Sigmoid colon (tissue), 7 donors: ENCODE results near the gene PPP1R37. TPM values are rescaled to one million over a fixed set of nuclear protein-coding genes. Genes with fewer than 3 reads are reported as not detected.

Experiments
- DNase-seq: peaks from one replicate; pipeline ENCODE4 v3.0.0-alpha.2; 2019
- H3K27ac ChIP-seq, 4 donors: fragments of 200-600 bp; sonication (generic); one replicate each; pipeline ENCODE4 v1.5.1; 2016 to 2019; ENCODE audit warnings: mild to moderate bottlenecking in 1 of 4
- H3K27me3 ChIP-seq, 3 donors: fragments of 200-600 bp; sonication (generic); one replicate each; pipeline ENCODE4 v1.5.1; 2019; ENCODE audit warnings: mild to moderate bottlenecking in 1 of 3
- H3K36me3 ChIP-seq, 4 donors: fragments of 200-600 bp; sonication (generic); one replicate each; pipeline ENCODE4 v1.5.1; 2016 to 2019
- H3K4me1 ChIP-seq, 4 donors: fragments of 200-600 bp; sonication (generic); one replicate each; pipeline ENCODE4 v1.5.1; 2017 to 2019
- H3K4me3 ChIP-seq, 4 donors: fragments of 200-600 bp; sonication (generic); one replicate each; pipeline ENCODE4 v1.5.1; 2017 to 2019; ENCODE audit warnings: mild to moderate bottlenecking in 2 of 4, moderate library complexity in 1 of 4
- H3K9me3 ChIP-seq, 4 donors: fragments of 200-600 bp in 3 of 4; sonication (generic) in 3 of 4; one replicate each; pipeline versions ENCODE4 v1.5.1 to v1.6.1; 2013 to 2019
- CTCF ChIP-seq, 4 experiments: fragments of 450-650 bp in 3 of 4; fragments of 200-600 bp in 1 of 4; IDR thresholded peaks; one replicate each; pipeline ENCODE4 v1.5.1; 2016 to 2019; ENCODE audit warnings: antibody characterized with exemption in 4 of 4, mild to moderate bottlenecking in 3 of 4, moderate library complexity in 2 of 4
- EP300 ChIP-seq, 4 donors: sonication (generic); formaldehyde crosslinking; IDR thresholded peaks; one replicate each; pipeline ENCODE4 v1.6.1; 2017; ENCODE audit warnings: antibody characterized with exemption in 4 of 4
- POLR2A ChIP-seq, 2 donors: fragments of 450-650 bp; IDR thresholded peaks; one replicate each; pipeline ENCODE4 v1.6.1; 2016; ENCODE audit warnings: antibody characterized with exemption in 2 of 2, mild to moderate bottlenecking in 2 of 2, moderate library complexity in 2 of 2
- POLR2AphosphoS5 ChIP-seq, 4 donors: sonication (generic); formaldehyde crosslinking; IDR thresholded peaks; one replicate each; pipeline ENCODE4 v1.6.1; 2017; ENCODE audit warnings: antibody characterized with exemption in 4 of 4
- WGBS, 2 donors: extraction: QIAGEN DNeasy Blood & Tissue Kit; methylation state at CpG; one replicate each; pipeline ENCODE4 v1.1.7; 2013; 5-methylcytosine and 5-hydroxymethylcytosine counted together
- intact Hi-C: fragments of 100-400 bp; cut with DNase I; formaldehyde crosslinking; loops from one replicate; pipeline ENCODE4 v1.15.1; 2023
- polyA plus RNA-seq, 3 donors: library from polyadenylated mRNA; stranded (reverse); fragments of 200-250 nt; gene quantifications; one replicate each; pipeline ENCODE4 v1.2.3, GENCODE V29; 2013
- total RNA-seq, 4 donors: library from RNA; depleted of rRNA; stranded (reverse); fragments of >200 nt; gene quantifications; one replicate each; pipeline ENCODE4 v1.1.0, GENCODE V29; 2016
- donor health status: healthy with polysubstance abuse.
- donor health status: Bipolar disorder and iron deficiency.
- donor health status: healthy.

Gene PPP1R37
- total and polyA plus RNA-seq, 7 donors, result 17.8 to 32.5 (median 21.6) TPM

DNA sequence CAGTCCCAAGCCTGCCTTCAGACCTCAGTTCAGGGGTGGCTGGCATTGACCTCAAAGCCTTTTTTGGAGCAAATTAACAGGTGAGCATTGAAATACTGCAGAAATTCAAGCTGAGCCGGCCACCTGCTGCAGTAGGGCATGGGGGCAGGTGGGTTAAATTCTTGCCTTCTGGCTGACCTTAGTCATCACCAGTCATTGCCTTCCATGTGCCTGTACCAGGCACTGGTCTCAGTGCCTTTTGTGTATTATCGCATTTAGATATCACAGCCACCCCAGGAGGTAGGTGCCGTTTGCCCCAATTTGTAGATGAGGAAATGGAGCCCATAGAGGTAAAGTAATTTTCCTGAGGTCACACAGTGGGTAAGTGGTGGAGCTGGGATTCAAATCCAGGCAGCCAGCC lies 7.2 kb downstream of the PPP1R37 start:
- no peak overlapping the region for H3K4me3 ChIP-seq
- H3K4me1 ChIP-seq, result peaks cover 0 to 73% (median 65%) of the 10 kb centered on the region in 4 donors
- TF ChIP-seq POLR2AphosphoS5 (IDR thresholded peaks at IDR 0.05) (no peak), EP300 (IDR thresholded peaks at IDR 0.05) (no peak), CTCF (IDR thresholded peaks at IDR 0.05) (no peak), POLR2A (IDR thresholded peaks at IDR 0.05) (no peak)
- no peaks in the 10 kb centered on the region for H3K36me3 ChIP-seq
- no peak overlapping the region for H3K27ac ChIP-seq
- DNase-seq, result no peak
- H3K9me3 ChIP-seq, result no peaks in the 10 kb centered on the region
- 90 to 92% methylated on average over 3 of the region's 3 CpGs for WGBS, 2 donors
- intact Hi-C loops, result no loop called here
- H3K27me3 ChIP-seq, result no peaks in the 10 kb centered on the region

DNA sequence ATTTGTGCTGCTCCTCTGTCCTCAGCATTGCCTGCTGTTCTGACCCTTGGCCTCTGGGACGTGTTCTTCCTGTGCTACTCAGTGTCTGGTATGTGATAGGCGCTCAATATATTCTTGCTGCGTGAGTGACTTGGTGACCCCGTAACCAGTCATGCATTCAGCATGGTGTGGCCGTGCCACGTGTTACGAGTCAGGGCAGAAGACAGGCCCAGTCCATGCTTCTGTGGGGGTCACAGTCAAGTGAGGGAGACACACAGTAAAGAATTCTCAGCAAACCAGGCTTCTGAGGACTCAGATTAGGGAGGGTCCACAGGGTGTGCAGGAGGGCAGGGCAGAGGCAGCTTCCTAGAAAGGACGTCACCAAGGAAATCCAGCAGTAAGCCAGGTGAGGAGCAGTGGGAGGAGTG lies 7.9 kb downstream of the PPP1R37 start:
- intact Hi-C loops, result no loop called here
- Histone ChIP-seq H3K4me3 (no peak overlapping the region), H3K36me3 (no peaks in the 10 kb centered on the region), H3K9me3 (no peaks in the 10 kb centered on the region), H3K27ac (no peak overlapping the region), H3K27me3 (no peaks in the 10 kb centered on the region), H3K4me1 (peaks cover 0 to 67% (median 59%) of the 10 kb centered on the region in 4 donors)
- DNase-seq, result no peak
- 38 to 68% methylated on average over 8 of the region's 8 CpGs for WGBS, 2 donors
- TF ChIP-seq CTCF (IDR thresholded peaks at IDR 0.05) (no peak), EP300 (IDR thresholded peaks at IDR 0.05) (no peak), POLR2A (IDR thresholded peaks at IDR 0.05) (no peak), POLR2AphosphoS5 (IDR thresholded peaks at IDR 0.05) (no peak)

DNA sequence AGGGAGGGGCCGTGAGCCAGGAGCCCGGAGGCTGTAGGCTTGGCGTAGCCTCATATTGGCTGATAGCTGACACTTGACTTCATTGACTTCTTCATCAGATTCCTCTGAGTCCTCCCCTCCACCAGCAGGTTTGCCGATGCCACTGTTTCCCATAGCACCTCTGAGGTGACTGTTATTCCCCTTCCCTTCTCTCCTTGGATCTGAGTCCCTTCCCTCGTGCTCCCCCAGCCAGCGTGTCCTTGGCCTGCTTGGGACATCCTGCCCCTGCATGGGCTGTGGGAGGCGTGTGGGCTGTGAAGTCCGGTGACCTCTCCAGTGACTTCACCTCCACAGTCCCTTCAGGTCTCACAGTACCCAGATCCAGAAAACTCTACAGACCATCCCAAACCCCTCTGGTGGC lies 8.8 kb downstream of the PPP1R37 start:
- no peak overlapping the region for H3K4me3 ChIP-seq
- no peak overlapping the region for H3K27ac ChIP-seq
- no peak for DNase-seq
- H3K36me3 ChIP-seq, result no peaks in the 10 kb centered on the region
- H3K27me3 ChIP-seq, result no peaks in the 10 kb centered on the region
- TF ChIP-seq POLR2AphosphoS5 (IDR thresholded peaks at IDR 0.05) (no peak), EP300 (IDR thresholded peaks at IDR 0.05) (no peak)
- 85 to 91% methylated on average over 8 of the region's 8 CpGs for WGBS, 2 donors
- H3K9me3 ChIP-seq, result no peaks in the 10 kb centered on the region
- H3K4me1 ChIP-seq, result peaks cover 0 to 57% (median 50%) of the 10 kb centered on the region in 4 donors
- intact Hi-C loops, result no loop called here

DNA sequence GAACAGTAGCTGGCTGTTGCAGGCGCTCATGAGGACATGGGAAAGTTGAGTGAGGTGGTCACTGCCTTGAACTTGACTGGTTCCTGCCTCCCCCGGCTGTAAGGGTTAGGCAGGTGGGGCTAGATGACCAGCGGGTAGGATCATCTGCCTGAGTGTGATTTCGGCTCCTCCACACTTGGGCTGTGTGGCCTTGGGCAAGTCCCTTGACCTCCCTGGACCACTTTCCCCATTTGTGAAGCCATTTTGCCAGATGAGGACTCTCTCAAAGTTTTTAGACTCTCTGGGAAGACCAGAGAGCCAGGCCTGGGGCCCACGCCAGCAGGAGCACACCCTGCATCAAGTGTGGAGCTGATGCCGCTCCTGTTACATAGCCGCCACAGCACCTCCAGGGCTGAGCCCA lies 9.5 kb downstream of the PPP1R37 start:
- H3K36me3 ChIP-seq, result no peaks in the 10 kb centered on the region
- H3K4me1 ChIP-seq, result peaks cover 0 to 51% (median 43%) of the 10 kb centered on the region in 4 donors
- no peaks in the 10 kb centered on the region for H3K9me3 ChIP-seq
- no peak for TF ChIP-seq POLR2A (IDR thresholded peaks at IDR 0.05)
- no peak for TF ChIP-seq EP300 (IDR thresholded peaks at IDR 0.05)
- no peak for TF ChIP-seq CTCF (IDR thresholded peaks at IDR 0.05)
- TF ChIP-seq POLR2AphosphoS5 (IDR thresholded peaks at IDR 0.05), result no peak
- H3K27ac ChIP-seq, result no peak overlapping the region
- no peak for DNase-seq
- no peak overlapping the region for H3K4me3 ChIP-seq
- WGBS, 2 donors, result 95 to 97% methylated on average over 7 of the region's 7 CpGs
- no peaks in the 10 kb centered on the region for H3K27me3 ChIP-seq
- intact Hi-C loops, result no loop called here

GRCh38 chr19:45103156-45103507 lies 10.2 kb downstream of the PPP1R37 start:
- H3K36me3 ChIP-seq, result no peaks in the 10 kb centered on the region
- peak; percentile 73 for DNase-seq
- H3K9me3 ChIP-seq, result no peaks in the 10 kb centered on the region
- H3K27me3 ChIP-seq, result no peaks in the 10 kb centered on the region
- H3K4me3 ChIP-seq, result peak overlapping the region in 1 of 4 donors; percentile 10
- TF ChIP-seq POLR2AphosphoS5 (IDR thresholded peaks at IDR 0.05), result no peak
- TF ChIP-seq EP300 (IDR thresholded peaks at IDR 0.05), result no peak
- no peak for TF ChIP-seq POLR2A (IDR thresholded peaks at IDR 0.05)
- no peak for TF ChIP-seq CTCF (IDR thresholded peaks at IDR 0.05)
- intact Hi-C loops, result no loop called here
- H3K4me1 ChIP-seq, result peaks cover 0 to 44% (median 36%) of the 10 kb centered on the region in 4 donors
- WGBS, 2 donors, result 38 to 62% methylated on average over 15 of the region's 15 CpGs
- H3K27ac ChIP-seq, result peak overlapping the region in 1 of 4 donors; percentile 28
